HepG2 (cell line): ENCODE data around the gene DMGDH. TPM values are rescaled to one million over a fixed set of nuclear protein-coding genes. Genes with fewer than 3 reads are reported as not detected.

Experiments used
- ATAC-seq: fragments of 200-7000 bp; cut with Tn5 transposase; 3 replicates; pipeline ENCODE4 v1.9.1; 2020; ENCODE audit warnings: mild to moderate bottlenecking, moderate library complexity
- BruUV-seq: library from RNA; stranded (reverse); fragments of 400-500 nt; replicated peaks from 2 replicates; lab custom pipeline; 2021; lab: Mats Ljungman, UMichigan
- CTCF ChIA-PET: fragments of 300-600 bp; formaldehyde crosslinking; extraction: SDS; loops from one replicate; lab custom pipeline; 2021; ENCODE audit warnings: low total read pairs, inconsistent platforms, low intra/inter-chr PET ratio; lab: Yijun Ruan, JAX
- POLR2A ChIA-PET: fragments of 350-600 bp; sonication (Branson Sonifier 250); formaldehyde crosslinking; loops from one replicate; lab custom pipeline; 2020; ENCODE audit warnings: antibody characterized with exemption, inconsistent platforms; lab: Yijun Ruan, JAX
- DNase-seq: peaks from one replicate; pipeline ENCODE4 v3.0.0-alpha.2; 2015; ENCODE audit warnings: low spot score
- FAIRE-seq: peaks from 3 replicates; lab custom pipeline; 2011; peaks lifted over from hg19 to GRCh38; lab: Jason Lieb, UNC
- H2AFZ ChIP-seq: one replicate; pipeline ENCODE4 v1.6.1; 2011; ENCODE audit warnings: low read length, inconsistent platforms
- H3K27ac ChIP-seq: fragments of 300-600 bp; 3 replicates; pipeline ENCODE4 v1.8.0; 2011; ENCODE audit warnings: mixed run types, mild to moderate bottlenecking, mixed read lengths, low read length, inconsistent platforms; ENCODE audit not compliant: insufficient read depth; ENCODE audit errors: extremely low read length
- H3K27me3 ChIP-seq, 2 experiments: fragments of 200-600 bp in 1 of 2; 2 replicates in 1 of 2; 3 replicates in 1 of 2; pipeline versions ENCODE4 v1.6.0 to v1.8.0; 2011; ENCODE audit warnings: low read length in 2 of 2, mild to moderate bottlenecking in 2 of 2, moderate library complexity in 2 of 2, inconsistent platforms in 1 of 2; ENCODE audit not compliant: insufficient read depth in 2 of 2, control insufficient read depth in 1 of 2
- H3K36me3 ChIP-seq, 2 experiments: fragments of 200-600 bp in 1 of 2; replicated peaks in 1 of 2; 2 replicates in 1 of 2; 3 replicates in 1 of 2; pipeline versions ENCODE4 v1.5.1 to v1.8.0; 2011; ENCODE audit warnings: low read length in 2 of 2, inconsistent platforms in 1 of 2; ENCODE audit not compliant: insufficient read depth in 2 of 2, control insufficient read depth in 1 of 2
- H3K4me1 ChIP-seq: 2 replicates; pipeline ENCODE4 v1.5.1; 2012; ENCODE audit warnings: low read length, inconsistent platforms; ENCODE audit not compliant: insufficient read depth
- H3K4me2 ChIP-seq: 2 replicates; pipeline ENCODE4 v1.6.0; 2011; ENCODE audit warnings: low read depth, low read length, inconsistent platforms
- H3K4me3 ChIP-seq, 3 experiments: fragments of 200-600 bp in 1 of 3; sonication (generic), shearing (Covaris generic) in 1 of 3; replicated peaks in 1 of 3; 2 replicates each; pipeline ENCODE4 v1.5.1; 2011 to 2016; ENCODE audit warnings: low read length in 3 of 3, inconsistent platforms in 2 of 3, low read depth in 2 of 3, mild to moderate bottlenecking in 2 of 3, control low read depth in 1 of 3, mixed read lengths in 1 of 3; ENCODE audit not compliant: insufficient read depth in 1 of 3
- H3K79me2 ChIP-seq: one replicate; pipeline ENCODE4 v1.6.1; 2011; ENCODE audit warnings: low read length, inconsistent platforms; ENCODE audit not compliant: insufficient read depth
- H3K9ac ChIP-seq: 2 replicates; pipeline ENCODE4 v1.6.0; 2011; ENCODE audit warnings: mild to moderate bottlenecking, low read depth, low read length, inconsistent platforms; ENCODE audit not compliant: insufficient read depth
- H3K9me3 ChIP-seq: 2 replicates; pipeline ENCODE4 v1.5.1; 2012; ENCODE audit warnings: mild to moderate bottlenecking, low read length
- H4K20me1 ChIP-seq: 2 replicates; pipeline ENCODE4 v1.6.0; 2011; ENCODE audit warnings: inconsistent platforms, mild to moderate bottlenecking, low read length, moderate library complexity; ENCODE audit not compliant: insufficient read depth
- FLYWCH1 ChIP-seq: sonication (generic); formaldehyde crosslinking; IDR thresholded peaks from 2 replicates; pipeline ENCODE4 v1.8.1; 2023; ENCODE audit warnings: mild to moderate bottlenecking, missing genetic modification reagents
- GTF2F1 ChIP-seq: fragments of 150-350 bp; IDR thresholded peaks from 2 replicates; pipeline ENCODE4 v1.6.1; 2014; ENCODE audit warnings: low read length
- JUNB ChIP-seq: sonication (generic); formaldehyde crosslinking; IDR thresholded peaks from 2 replicates; pipeline ENCODE4 v1.8.0; 2022; ENCODE audit warnings: missing genetic modification reagents, mild to moderate bottlenecking, borderline replicate concordance
- KAT2B ChIP-seq: fragments of 150-350 bp; IDR thresholded peaks from 2 replicates; pipeline ENCODE4 v1.6.1; 2014; ENCODE audit warnings: low read depth, low read length, borderline replicate concordance
- MED8 ChIP-seq: sonication (generic); formaldehyde crosslinking; IDR thresholded peaks from 2 replicates; pipeline ENCODE4 v1.8.1; 2023; ENCODE audit warnings: mild to moderate bottlenecking, missing genetic modification reagents; ENCODE audit not compliant: insufficient replicate concordance
- MZF1 ChIP-seq: sonication (generic); formaldehyde crosslinking; IDR thresholded peaks from 2 replicates; pipeline ENCODE4 v1.8.1; 2023; ENCODE audit warnings: mild to moderate bottlenecking, missing genetic modification reagents, borderline replicate concordance
- ZNF138 ChIP-seq: sonication (generic); formaldehyde crosslinking; IDR thresholded peaks from 2 replicates; pipeline ENCODE4 v1.5.0; 2020; ENCODE audit warnings: mild to moderate bottlenecking, low read depth, missing genetic modification reagents
- ZSCAN25 ChIP-seq: sonication (generic); formaldehyde crosslinking; IDR thresholded peaks from 2 replicates; pipeline ENCODE4 v1.8.0; 2022; ENCODE audit warnings: mild to moderate bottlenecking, missing genetic modification reagents
- WGBS: methylation state at CpG from one replicate; pipeline ENCODE4 v1.1.6; 2017; ENCODE audit warnings: low lambda C conversion rate; 5-methylcytosine and 5-hydroxymethylcytosine counted together
- in situ Hi-C: cut with HindIII; loops from 2 replicates; pipeline ENCODE4 v1.10.0; 2017; ENCODE audit warnings: low pct_unique_long_range_greater_than_20kb; ENCODE audit not compliant: extremely low pct_ligation_motif_present
- intact Hi-C: fragments of 100-400 bp; cut with micrococcal nuclease; formaldehyde crosslinking; loops from one replicate; pipeline ENCODE4 v1.10.0; 2022; ENCODE audit not compliant: unreplicated experiment
- polyA plus RNA-seq, 8 experiments: library from polyadenylated mRNA; depleted of rRNA in 3 of 8; stranded (reverse) in 7 of 8; unstranded in 1 of 8; fragments of >200 nt; fragmentation: Illumina TruSeq in 4 of 8; extraction: Trizol in 4 of 8; gene quantifications; 2 replicates each; pipeline versions ENCODE4 v1.2.1 to v1.2.3, GENCODE V29; 2011 to 2016; ENCODE audit warnings: low read depth in 4 of 8, missing spikeins in 1 of 8, mixed read lengths in 1 of 8; ENCODE audit not compliant: insufficient read depth in 1 of 8
- total RNA-seq, 5 experiments: library from RNA; depleted of rRNA; stranded (reverse); fragments of >200 nt; fragmentation: Illumina TruSeq; extraction: Trizol; gene quantifications; 2 replicates each; pipeline ENCODE4 v1.2.3, GENCODE V29; 2016; ENCODE audit warnings: low read depth in 1 of 5
- TF ChIP-seq, protein P1 (sequence below): sonication (generic); formaldehyde crosslinking; IDR thresholded peaks from 2 replicates; pipeline ENCODE4 v1.4.0; 2020; ENCODE audit warnings: missing genetic modification reagents
- TF ChIP-seq, protein P2 (sequence below): sonication (generic); formaldehyde crosslinking; IDR thresholded peaks from 2 replicates; pipeline ENCODE4 v1.9.0; 2021; ENCODE audit warnings: mild to moderate bottlenecking, missing genetic modification reagents

Gene DMGDH
- total and polyA plus RNA-seq, 2 of the 13 experiments (the other 11 are each of a cell fraction or from before 2014, with no cell fraction given): 3.6 to 7.9 TPM

- TF ChIP-seq, protein P1, sequence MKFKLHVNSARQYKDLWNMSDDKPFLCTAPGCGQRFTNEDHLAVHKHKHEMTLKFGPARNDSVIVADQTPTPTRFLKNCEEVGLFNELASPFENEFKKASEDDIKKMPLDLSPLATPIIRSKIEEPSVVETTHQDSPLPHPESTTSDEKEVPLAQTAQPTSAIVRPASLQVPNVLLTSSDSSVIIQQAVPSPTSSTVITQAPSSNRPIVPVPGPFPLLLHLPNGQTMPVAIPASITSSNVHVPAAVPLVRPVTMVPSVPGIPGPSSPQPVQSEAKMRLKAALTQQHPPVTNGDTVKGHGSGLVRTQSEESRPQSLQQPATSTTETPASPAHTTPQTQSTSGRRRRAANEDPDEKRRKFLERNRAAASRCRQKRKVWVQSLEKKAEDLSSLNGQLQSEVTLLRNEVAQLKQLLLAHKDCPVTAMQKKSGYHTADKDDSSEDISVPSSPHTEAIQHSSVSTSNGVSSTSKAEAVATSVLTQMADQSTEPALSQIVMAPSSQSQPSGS (CRISPR knock-in tag): no peak
- TF ChIP-seq KAT2B (no peak), MED8 (CRISPR knock-in tag) (no peak), ZSCAN25 (CRISPR knock-in tag) (0 out of 2 replicates have a peak, but pooled peaks have one; percentile 19)
- H3K4me3 ChIP-seq: no peak overlapping the region
- no peaks in the 10 kb centered on the region for H3K9me3 ChIP-seq
- peaks cover 12% of the 10 kb centered on the region for H3K4me1 ChIP-seq
- intact Hi-C loops (no loop called here), in situ Hi-C loops (no loop called here)
- no peak for FAIRE-seq
- POLR2A ChIA-PET: no interaction called here
- H3K9ac ChIP-seq: no peak overlapping the region
- CTCF ChIA-PET: no interaction called here
- no peaks in the 10 kb centered on the region for H3K79me2 ChIP-seq
- H3K36me3 ChIP-seq: peaks cover 0 to 13% of the 10 kb centered on the region in 2 experiments; a peak in 1 of 5 replicates
- no peak overlapping the region for H2AFZ ChIP-seq
- no TSS peak for BruUV-seq
- H4K20me1 ChIP-seq: no peaks in the 10 kb centered on the region
- peak; percentile 13 for DNase-seq
- ATAC-seq: peak; percentile 31
- H3K27ac ChIP-seq: no peak overlapping the region
- 83% methylated on average over 1 of the region's 2 CpGs for WGBS
- H3K4me2 ChIP-seq: no peak overlapping the region
- no peaks in the 10 kb centered on the region for H3K27me3 ChIP-seq
These were observed 11.3 kb upstream of the DMGDH start for GRCh38 chr5:79080804-79081203.

DNA sequence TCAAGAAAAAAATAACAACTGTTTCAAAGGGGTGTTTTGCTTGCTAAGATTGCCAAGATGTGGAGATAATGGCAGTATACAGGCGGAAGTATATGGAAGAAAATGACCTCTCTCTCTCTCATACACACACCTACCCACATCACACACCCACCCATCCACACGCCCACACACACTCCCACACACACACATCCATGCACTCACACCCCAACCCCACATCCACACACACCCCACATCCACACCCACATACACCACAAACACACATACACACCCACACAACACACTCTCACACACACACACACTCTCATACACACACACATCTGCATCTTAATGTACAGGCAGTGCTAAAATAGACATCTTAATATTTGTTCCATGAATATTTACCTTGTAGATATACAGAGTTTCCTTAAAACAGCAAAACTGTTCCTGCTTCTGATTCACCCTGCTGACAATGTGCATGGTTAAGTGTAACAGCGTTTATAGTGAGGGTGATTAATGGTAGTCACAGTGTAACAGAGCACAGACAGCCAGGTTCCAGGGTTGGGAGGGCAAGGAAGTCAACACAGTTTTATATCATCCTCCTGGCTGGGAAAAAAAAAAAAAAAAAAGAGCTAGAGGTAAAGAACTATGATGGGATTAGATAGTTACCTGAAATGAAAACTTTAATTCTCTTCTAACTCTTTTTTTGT is 8.3 kb upstream of the DMGDH start:
- Histone ChIP-seq H3K79me2 (no peaks in the 10 kb centered on the region), H3K27me3 (no peaks in the 10 kb centered on the region), H2AFZ (no peak overlapping the region), H3K4me3 (no peak overlapping the region), H3K36me3 (peaks cover 0 to 13% of the 10 kb centered on the region in 2 experiments; a peak in 1 of 5 replicates), H3K27ac (no peak overlapping the region), H3K9ac (no peak overlapping the region), H4K20me1 (no peaks in the 10 kb centered on the region), H3K9me3 (no peaks in the 10 kb centered on the region), H3K4me2 (no peak overlapping the region), H3K4me1 (peaks cover 33% of the 10 kb centered on the region)
- WGBS: 79% methylated on average over 3 of the region's 3 CpGs
- CTCF ChIA-PET: no interaction called here
- DNase-seq (no peak), FAIRE-seq (no peak), ATAC-seq (no peak)
- POLR2A ChIA-PET: no interaction called here
- no TSS peak for BruUV-seq
- in situ Hi-C loops (no loop called here), intact Hi-C loops (no loop called here)
- TF ChIP-seq MZF1 (CRISPR knock-in tag) (no peak), JUNB (CRISPR knock-in tag) (no peak), ZNF138 (CRISPR knock-in tag) (no peak), FLYWCH1 (CRISPR knock-in tag) (no peak), GTF2F1 (no peak)
- TF ChIP-seq, protein P2, sequence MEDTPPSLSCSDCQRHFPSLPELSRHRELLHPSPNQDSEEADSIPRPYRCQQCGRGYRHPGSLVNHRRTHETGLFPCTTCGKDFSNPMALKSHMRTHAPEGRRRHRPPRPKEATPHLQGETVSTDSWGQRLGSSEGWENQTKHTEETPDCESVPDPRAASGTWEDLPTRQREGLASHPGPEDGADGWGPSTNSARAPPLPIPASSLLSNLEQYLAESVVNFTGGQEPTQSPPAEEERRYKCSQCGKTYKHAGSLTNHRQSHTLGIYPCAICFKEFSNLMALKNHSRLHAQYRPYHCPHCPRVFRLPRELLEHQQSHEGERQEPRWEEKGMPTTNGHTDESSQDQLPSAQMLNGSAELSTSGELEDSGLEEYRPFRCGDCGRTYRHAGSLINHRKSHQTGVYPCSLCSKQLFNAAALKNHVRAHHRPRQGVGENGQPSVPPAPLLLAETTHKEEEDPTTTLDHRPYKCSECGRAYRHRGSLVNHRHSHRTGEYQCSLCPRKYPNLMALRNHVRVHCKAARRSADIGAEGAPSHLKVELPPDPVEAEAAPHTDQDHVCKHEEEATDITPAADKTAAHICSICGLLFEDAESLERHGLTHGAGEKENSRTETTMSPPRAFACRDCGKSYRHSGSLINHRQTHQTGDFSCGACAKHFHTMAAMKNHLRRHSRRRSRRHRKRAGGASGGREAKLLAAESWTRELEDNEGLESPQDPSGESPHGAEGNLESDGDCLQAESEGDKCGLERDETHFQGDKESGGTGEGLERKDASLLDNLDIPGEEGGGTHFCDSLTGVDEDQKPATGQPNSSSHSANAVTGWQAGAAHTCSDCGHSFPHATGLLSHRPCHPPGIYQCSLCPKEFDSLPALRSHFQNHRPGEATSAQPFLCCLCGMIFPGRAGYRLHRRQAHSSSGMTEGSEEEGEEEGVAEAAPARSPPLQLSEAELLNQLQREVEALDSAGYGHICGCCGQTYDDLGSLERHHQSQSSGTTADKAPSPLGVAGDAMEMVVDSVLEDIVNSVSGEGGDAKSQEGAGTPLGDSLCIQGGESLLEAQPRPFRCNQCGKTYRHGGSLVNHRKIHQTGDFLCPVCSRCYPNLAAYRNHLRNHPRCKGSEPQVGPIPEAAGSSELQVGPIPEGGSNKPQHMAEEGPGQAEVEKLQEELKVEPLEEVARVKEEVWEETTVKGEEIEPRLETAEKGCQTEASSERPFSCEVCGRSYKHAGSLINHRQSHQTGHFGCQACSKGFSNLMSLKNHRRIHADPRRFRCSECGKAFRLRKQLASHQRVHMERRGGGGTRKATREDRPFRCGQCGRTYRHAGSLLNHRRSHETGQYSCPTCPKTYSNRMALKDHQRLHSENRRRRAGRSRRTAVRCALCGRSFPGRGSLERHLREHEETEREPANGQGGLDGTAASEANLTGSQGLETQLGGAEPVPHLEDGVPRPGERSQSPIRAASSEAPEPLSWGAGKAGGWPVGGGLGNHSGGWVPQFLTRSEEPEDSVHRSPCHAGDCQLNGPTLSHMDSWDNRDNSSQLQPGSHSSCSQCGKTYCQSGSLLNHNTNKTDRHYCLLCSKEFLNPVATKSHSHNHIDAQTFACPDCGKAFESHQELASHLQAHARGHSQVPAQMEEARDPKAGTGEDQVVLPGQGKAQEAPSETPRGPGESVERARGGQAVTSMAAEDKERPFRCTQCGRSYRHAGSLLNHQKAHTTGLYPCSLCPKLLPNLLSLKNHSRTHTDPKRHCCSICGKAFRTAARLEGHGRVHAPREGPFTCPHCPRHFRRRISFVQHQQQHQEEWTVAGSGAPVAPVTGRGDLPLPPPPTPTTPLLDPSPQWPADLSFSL (CRISPR knock-in tag): 0 out of 2 replicates have a peak, but pooled peaks have one; percentile 21
